NCI-H187 (cell line): ENCODE data around the gene TNNC1.
A peak's percentile ranks its signal among the peaks of the same experiment; 100 is the strongest.

ENCODE experiments used
- DNase-seq, 2 experiments: peaks; one replicate each; lab custom pipeline; 2025; lab: John Stamatoyannopoulos, UW

TNNC1 gene

GRCh38 chr3:52453496-52454249 lies at the start of gene TNNC1:
Gene TNNC1 (minus strand): TSS chr3:52454041. CDS start chr3:52454015, 26 bp downstream.
- DNase-seq, result no peak

GRCh38 chr3:52502808-52503350 lies 49.0 kb upstream of the TNNC1 start:
- DNase-seq, result no peak

GRCh38 chr3:52502001-52502400 lies 48.2 kb upstream of the TNNC1 start:
- DNase-seq, result no peak

- no peak for DNase-seq
These were observed 47.2 kb upstream of the TNNC1 start for GRCh38 chr3:52501046-52501445.

- DNase-seq, result no peak
These were observed 44.6 kb upstream of the TNNC1 start for GRCh38 chr3:52498137-52499054.

- no peak for DNase-seq
These were observed 42.1 kb upstream of the TNNC1 start for GRCh38 chr3:52495777-52496602.

- DNase-seq, result no peak
These were observed 41.1 kb upstream of the TNNC1 start, which contains the start of gene STAB1 for GRCh38 chr3:52494886-52495495. Gene STAB1 (plus strand): TSS chr3:52495338. CDS start chr3:52495414, 76 bp downstream.

- peak in 1 of 2 experiments; percentile 18 for DNase-seq
These were observed 40.6 kb upstream of the TNNC1 start for GRCh38 chr3:52494445-52494844.

GRCh38 chr3:52493232-52494017 lies 39.6 kb upstream of the TNNC1 start:
- no peak for DNase-seq

GRCh38 chr3:52492059-52492458 lies 38.2 kb upstream of the TNNC1 start:
- no peak for DNase-seq

GRCh38 chr3:52490939-52491526 lies 37.2 kb upstream of the TNNC1 start:
- DNase-seq, result no peak

- no peak for DNase-seq
These were observed 36.4 kb upstream of the TNNC1 start for GRCh38 chr3:52490035-52490938.

GRCh38 chr3:52489453-52489852 lies 35.6 kb upstream of the TNNC1 start:
- no peak for DNase-seq

GRCh38 chr3:52488746-52489145 lies 34.9 kb upstream of the TNNC1 start:
- DNase-seq, result no peak

GRCh38 chr3:52487788-52488691 lies 34.2 kb upstream of the TNNC1 start:
- no peak for DNase-seq

GRCh38 chr3:52487050-52487787 lies 33.4 kb upstream of the TNNC1 start:
- no peak for DNase-seq
